Measurements from ENCODE around the gene APOE.
"Not testable (repeated sequence)": the region's sequence is repeated elsewhere in the genome, so short reads cannot be mapped to it uniquely, and the experiment has no call there.

The APOE gene

GRCh38 chr19:44905437-44906160, at the start of gene APOE:
Gene APOE (plus strand): TSS chr19:44905796. CDS start chr19:44906625, 829 bp downstream.
- no peak for DNase-seq

- DNase-seq = peak; percentile 48 to 56
Measured at GRCh38 chr19:44856421-44857083, 49.0 kb upstream of the APOE start.

- DNase-seq = no peak
Measured at GRCh38 chr19:44857837-44858236, 47.8 kb upstream of the APOE start.

- not testable (repeated sequence) for DNase-seq
Measured at GRCh38 chr19:44861576-44861975, 44.0 kb upstream of the APOE start.

DNA sequence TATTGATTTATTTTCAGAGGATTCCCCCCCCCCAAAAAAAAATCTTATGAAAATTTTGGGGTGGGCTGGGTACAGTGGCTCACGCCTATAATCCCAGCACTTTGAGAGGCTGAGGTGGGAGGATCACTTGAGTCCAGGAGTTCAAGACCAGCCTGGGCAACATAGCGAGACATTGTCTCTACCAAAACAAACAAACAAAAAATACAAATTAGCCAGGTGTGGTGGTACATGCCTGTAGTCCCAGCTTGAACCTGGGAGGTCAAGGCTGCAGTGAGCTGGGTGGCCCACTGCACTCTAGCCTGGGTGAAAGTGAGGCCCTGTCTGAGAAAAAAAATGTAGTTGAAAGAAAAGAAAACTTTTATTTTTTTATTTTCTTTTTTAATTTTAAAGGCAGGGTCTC, 41.6 kb upstream of the APOE start:
- DNase-seq = no peak

GRCh38 chr19:44865196-44865767, 40.3 kb upstream of the APOE start:
- no peak for DNase-seq

DNA sequence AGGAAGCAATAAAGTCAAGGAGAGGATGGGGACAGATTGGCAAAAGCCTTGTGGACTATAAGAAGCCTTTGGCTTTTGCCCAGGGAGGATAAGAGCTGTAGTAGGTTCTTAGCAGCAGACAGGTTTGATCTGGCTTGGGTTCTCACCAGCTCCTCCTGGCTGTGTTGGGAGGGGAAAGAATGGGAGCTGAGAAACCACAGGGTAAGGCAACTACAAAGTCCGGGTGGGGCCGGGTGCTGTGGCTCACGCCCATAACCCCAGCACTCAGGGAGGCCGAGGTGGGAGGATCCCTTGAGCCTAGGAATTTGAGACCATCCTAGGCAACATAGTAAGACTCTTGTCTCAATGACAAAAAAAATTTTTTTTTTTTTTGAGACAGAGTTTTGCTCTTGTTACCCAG, 38.9 kb upstream of the APOE start:
- DNase-seq = no peak

DNA sequence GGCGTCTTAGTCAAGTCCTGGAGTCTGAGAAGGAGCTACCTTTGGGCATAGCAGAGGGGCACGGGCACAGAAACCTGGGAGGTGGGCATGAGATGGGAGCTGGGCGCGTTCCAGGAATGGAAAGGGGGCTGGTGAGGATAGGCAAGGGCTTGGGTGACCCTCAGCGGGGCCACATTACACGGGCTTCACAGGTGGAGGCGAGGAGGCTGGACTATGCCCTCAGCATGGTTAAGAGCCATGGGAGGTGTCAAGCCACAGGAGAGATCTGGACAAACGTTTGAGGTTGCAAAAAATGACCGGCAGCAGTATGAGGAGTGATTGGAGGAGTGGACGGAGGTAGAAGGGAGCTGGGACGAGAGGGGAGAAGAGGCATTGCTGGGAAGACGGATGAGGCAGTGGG, 38.0 kb upstream of the APOE start:
- no peak for DNase-seq

- DNase-seq = no peak
Measured at GRCh38 chr19:44869733-44870470, 35.7 kb upstream of the APOE start.

- DNase-seq = no peak
Measured at GRCh38 chr19:44871809-44872208, 33.8 kb upstream of the APOE start.

GRCh38 chr19:44872661-44873060, 32.9 kb upstream of the APOE start:
- no peak for DNase-seq

GRCh38 chr19:44874317-44874716, 31.3 kb upstream of the APOE start:
- no peak for DNase-seq

- no peak for DNase-seq
Measured at GRCh38 chr19:44875666-44876451, 29.7 kb upstream of the APOE start.

- DNase-seq = no peak
Measured at GRCh38 chr19:44876930-44877535, 28.6 kb upstream of the APOE start.

DNA sequence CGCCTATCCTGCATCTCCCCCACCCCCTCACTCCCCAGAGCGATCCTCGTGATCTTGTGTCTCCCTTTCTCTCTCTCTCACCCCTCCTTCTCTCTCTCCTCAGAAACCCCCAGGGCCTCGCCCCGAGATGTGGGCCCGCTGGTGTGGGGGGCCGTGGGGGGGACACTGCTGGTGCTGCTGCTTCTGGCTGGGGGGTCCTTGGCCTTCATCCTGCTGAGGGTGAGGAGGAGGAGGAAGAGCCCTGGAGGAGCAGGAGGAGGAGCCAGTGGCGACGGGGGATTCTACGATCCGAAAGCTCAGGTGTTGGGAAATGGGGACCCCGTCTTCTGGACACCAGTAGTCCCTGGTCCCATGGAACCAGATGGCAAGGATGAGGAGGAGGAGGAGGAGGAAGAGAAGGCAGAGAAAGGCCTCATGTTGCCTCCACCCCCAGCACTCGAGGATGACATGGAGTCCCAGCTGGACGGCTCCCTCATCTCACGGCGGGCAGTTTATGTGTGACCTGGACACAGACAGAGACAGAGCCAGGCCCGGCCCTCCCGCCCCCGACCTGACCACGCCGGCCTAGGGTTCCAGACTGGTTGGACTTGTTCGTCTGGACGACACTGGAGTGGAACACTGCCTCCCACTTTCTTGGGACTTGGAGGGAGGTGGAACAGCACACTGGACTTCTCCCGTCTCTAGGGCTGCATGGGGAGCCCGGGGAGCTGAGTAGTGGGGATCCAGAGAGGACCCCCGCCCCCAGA, 27.3 kb upstream of the APOE start:
- DNase-seq = no peak

GRCh38 chr19:44879309-44880065, 26.1 kb upstream of the APOE start:
- no peak for DNase-seq

DNA sequence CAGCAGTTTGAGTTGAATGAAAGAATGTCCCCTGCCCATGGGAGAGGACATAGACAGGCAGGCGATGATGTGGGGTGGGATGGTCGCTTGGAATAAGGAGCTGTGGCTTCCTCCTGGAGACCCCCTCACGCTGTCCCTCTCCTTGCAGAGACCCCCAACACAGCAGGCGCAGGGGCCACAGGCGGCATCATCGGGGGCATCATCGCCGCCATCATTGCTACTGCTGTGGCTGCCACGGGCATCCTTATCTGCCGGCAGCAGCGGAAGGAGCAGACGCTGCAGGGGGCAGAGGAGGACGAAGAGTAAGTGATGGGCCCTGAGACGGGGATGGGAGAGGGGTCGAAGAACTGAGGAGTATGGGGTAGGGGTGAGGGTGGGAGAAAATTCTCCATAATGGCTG, 23.5 kb upstream of the APOE start:
- no peak for DNase-seq

DNA sequence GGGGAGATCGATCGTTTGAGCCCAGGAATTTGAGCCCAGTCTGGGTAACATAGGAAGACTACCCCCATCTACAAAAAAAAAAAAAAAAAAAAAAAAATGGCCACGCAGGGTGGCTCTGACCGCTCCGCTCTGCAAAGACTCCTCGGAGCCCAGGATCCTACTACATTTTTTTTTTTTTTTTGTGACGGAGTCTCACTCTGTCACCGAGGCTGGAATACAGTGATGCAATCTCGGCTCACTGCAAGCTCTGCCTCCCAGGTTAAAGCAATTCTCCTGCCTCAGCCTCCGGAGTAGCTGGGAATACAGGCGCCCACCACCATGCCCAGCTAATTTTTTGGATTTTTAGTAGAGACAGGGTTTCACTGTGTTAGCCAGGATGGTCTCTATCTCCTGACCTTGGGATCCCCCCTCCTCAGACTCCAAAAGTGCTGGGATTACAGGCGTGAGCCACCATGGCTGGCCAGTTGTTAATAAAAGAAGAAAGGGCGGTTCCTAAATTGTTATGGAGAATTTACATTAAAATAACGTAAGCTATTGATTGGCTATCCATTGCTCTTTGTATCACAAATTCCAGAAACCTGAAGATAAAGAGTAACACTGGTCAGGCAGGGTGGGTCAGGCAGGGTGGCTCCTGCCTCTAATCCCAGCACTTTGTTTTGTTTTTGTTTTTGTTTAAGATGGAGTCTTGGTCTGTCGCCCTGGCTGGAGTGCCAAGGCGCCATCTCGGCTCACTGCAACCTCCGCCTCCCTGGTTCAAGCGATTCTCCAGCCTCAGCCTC, 22.8 kb upstream of the APOE start:
- DNase-seq = not testable (repeated sequence)

GRCh38 chr19:44883922-44884321, 21.7 kb upstream of the APOE start:
- no peak for DNase-seq

GRCh38 chr19:44884566-44884965, 21.0 kb upstream of the APOE start:
- DNase-seq = no peak

Measured in SHP77 (cell line).